Activated CD4-positive, alpha-beta T cell treated with anti-CD3 and anti-CD28 coated beads, Interleukin-2, amount 50 U/mL, for 24 hours (primary cell): ENCODE data around the gene PDIA4.
A peak's percentile ranks its signal among the peaks of the same experiment; 100 is the strongest.
"Not testable (repeated sequence)": the region's sequence is repeated elsewhere in the genome, so short reads cannot be mapped to it uniquely, and the experiment has no call there.

Source experiments
- DNase-seq, 2 donors: peaks; one replicate each; pipeline ENCODE4 v3.0.0-alpha.2; 2020; ENCODE audit warnings: low read depth in 1 of 2, low spot score in 1 of 2

PDIA4 gene

DNA sequence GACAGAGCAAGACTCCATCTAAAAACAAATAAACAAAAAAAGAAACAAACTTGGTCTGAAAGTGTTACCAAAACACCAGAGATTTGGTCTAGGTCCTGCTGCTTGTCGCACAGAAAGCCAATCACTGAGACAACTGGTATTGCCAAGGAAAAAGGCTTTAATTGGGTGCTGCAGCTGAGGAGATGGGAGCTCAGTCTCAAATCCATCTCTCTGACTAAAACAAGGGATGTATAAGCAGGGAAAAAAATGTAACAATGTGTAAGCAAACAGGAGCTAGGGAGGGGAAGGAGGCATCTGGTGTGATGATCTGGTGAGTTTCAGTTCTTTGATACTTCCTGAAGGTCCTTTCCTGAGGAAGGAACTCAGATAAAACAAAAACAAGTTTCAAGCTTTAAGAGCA is 8.4 kb upstream of the PDIA4 start:
- no peak for DNase-seq

DNA sequence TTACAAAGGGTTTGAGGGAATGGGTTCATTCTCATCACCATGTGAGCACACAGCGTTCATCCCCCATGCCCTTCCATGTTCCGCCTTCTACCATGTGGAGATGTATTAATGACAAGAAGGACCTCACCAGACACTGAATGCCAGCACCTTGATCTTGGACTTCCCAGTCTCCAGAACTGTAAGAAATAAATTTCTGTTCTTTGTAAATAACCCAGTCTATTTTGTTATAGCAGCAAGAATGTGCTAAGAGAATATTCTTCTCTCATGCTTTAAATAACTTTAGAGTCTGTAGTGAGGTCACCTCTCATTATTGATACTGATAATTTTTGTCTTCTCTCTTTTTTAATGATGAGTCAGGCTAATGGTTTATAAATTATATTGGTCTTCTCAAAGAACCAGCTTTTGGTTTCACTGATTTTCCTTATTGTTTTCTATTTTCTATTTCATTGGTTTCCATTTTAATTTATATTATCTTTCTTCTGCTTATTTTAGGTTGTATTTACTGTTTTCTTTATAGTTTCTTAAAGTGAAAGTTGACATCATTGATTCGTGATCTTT is 3.1 kb upstream of the PDIA4 start:
- no peak for DNase-seq

DNA sequence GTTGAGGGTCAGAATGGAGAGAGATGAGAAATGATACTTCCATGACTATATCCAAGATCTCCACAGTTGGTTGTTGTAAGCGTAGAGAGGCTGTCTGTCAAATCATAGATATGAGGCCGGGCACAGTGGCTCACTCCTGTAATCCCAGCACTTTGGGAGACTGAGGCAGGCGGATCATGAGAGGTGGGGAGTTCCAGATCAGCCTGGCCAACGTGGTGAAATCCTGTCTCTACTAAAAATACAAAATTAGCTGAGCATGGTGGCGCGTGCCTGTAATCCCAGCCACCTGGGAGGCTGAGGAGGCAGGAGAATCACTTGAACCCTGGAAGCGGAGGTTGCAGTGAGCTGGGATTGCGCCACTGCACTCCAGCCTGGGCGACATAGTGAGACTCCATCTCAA is 2.1 kb upstream of the PDIA4 start:
- DNase-seq = not testable (repeated sequence)

DNA sequence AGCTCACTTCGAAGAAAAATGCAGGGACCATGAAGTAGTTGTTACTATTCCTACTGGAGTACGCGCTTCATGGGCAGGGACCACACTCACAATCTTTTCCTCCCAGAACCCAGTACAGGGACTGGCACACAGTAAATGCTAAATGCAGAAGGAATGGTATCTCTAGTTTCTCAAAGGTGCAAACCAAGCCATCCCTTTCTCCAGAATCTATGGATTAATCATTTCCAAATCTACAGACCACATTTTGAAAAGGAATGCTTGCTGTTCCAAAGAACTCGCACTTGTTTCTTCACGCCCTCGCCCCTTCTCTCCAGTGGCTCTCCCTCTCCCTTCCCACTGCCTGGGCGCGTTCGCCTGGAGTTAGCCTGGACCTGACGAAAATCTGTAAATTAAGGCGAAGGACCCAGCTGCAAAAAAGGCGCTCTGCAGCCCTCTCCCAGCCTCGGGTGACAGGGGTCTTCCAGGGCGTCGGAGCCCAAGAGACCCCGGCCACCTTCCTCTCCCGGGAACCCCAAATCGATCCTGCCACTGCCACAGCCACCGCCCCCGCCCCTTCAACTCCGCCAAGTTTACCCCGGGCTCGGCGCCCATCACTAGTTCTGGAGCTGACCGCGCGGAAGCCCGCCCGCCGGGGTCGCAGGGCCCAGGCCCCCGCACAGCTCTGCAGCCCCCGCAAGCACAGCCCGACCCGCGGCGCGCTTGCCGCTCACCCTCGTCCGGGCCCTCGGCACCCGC is 527 bp downstream of the PDIA4 start:
- no peak for DNase-seq

DNA sequence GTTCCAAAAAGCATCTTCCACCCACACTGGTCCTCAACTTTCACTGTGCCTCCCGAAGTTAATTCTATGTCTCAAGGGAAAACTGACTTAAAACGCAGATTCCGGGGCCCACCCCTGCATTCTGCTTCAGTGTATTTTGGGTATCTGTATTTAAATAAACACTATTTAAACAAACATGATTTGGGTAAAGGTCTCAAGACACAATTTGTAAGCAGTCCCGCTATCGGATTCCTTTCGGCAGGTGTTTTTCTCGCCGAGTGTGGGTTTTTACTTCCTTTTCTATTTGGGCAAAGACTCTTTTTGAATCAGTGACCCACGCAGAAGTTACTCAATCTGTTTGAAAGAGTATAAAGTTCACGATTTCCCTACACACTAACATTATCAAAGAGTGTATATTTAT is 1.2 kb downstream of the PDIA4 start:
- no peak for DNase-seq

DNA sequence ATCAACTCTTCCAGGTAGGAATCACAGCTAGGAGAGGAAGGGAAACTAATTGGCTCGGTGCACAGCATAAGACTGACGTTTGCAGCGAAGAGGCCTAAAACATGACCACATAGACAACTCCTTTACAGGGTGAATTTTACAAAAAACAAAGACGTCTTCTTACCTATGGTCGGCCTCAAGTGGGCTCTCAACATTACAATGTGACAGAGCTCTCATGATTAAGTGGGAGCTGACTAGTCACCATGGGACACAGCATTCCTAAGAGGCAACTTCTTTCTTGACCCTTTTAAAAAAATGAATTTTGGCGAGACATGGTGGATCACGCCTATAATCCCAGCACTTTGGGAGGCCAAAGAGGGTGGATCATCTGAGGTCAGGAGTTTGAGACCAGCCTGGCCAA is 4.6 kb downstream of the PDIA4 start:
- DNase-seq = no peak

DNA sequence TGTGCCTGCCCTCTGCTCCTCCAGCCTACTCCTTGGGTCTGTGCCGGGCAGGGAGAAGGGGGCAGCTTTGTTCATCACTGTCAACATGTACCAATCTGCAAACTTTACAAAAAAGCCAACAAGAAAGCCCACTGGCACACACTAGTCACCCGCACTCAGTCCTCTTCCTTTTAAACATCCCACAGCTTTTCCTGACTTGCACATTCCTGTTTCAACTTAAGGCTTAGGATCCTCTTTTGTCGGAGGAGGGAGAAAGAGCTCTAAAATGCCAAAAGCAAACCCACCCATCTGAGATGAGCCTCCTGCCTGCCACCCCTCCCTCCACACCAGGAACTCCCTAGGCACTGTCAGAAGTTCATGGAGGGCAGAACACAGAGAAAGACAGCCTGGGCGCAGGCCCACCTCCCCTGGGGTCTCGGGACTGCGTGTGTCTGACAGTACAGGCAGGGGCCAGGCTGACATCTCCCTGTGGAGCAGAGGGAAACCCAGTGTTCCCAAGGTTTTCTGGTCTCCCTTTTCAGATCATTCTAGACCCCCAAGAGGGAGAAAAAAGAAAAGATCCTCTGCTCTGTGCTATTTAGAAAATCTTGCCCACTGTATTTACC is 5.4 kb downstream of the PDIA4 start:
- no peak for DNase-seq

DNA sequence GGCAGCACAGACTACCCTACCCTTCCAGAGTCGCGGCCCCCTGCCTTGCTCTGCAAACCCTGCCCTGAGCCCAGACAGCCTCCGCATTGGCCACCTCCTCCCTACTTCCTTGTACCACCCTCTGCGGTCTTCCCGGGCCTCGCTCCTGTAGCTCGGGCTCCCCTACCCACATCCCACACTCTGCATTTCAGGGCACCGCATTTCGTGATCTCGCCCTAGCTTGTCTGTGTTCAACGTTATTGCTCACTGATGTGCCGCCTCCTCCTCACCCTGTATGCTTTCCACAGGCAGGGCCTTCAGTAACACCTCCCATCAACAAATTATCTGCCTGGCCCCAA is 6.6 kb downstream of the PDIA4 start:
- no peak for DNase-seq

DNA sequence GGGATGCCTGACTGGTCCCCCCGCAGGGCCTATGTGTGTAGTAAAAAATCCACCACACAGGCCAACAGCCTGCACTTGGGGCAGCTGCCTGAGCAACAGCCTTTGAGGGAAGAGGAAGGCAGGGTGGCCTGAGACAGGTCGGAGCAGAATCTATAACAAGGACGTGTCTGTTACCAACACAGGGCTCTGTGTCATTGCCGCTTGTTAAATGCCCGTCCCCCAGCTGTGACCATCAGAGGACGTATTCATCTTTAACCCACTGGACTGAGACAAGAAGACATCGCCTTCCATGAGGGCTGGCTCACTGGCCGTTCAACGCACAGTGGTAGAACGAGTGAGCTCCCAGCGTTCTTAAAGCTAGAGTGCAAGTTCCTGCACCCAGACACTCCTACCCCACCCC is 7.8 kb downstream of the PDIA4 start:
- DNase-seq = no peak

DNA sequence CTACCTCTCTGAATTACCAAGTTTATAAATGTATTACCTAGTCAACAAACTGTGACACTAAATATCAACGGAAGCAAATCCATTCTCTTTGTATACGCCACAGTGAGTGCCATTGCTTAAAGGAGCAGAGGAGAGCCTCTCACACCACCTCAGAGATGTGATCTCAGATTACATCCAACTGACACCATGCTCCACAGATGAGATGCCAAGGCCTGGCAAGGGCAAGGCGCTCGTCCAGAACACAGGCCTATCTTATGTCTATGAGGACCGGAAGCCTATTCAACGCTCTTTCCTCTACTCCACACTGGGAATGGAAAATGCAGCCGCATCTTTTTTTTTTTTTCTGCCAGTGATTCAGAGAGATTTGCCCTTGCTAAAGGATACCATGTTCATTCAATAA is 11.4 kb downstream of the PDIA4 start:
- DNase-seq = no peak

DNA sequence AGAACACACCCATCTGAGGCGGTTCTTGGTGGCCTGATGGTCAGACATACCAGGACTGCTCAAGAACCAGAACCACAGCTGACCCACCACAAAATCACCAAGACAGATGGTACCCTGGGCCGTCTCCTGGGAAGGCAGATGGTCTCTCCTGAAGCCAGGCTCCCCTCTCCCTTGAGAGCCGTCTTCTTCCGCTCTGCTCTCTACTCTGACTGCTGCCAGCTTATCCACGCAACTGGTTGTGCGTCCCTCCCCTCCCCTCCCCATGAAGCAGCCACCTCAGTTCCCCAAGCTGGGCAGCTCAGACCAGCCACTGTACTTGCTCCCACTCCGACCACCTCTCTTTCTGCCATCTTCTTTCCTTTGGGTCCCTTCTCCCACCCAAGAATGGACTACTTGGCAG is 14.0 kb downstream of the PDIA4 start:
- DNase-seq = no peak

DNA sequence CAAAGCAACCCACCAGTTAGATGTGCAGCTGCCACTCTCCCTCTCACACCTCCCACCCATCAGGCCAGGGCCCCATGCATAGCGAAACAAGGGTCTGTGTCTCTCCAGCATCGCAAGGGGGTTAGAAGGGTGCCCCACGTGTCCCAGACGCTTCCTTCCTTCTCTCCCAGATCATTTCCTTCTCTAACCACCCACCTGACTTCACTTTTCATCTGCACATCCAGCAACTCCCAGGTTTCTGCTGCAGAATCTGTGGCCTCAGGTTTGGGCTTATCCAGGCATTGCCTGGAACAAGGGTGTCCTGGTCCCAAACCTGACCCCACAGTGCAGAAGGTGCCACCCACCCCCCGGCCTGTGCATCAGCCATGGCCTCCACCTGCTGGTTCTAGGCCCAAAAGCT is 14.4 kb downstream of the PDIA4 start:
- no peak for DNase-seq

DNA sequence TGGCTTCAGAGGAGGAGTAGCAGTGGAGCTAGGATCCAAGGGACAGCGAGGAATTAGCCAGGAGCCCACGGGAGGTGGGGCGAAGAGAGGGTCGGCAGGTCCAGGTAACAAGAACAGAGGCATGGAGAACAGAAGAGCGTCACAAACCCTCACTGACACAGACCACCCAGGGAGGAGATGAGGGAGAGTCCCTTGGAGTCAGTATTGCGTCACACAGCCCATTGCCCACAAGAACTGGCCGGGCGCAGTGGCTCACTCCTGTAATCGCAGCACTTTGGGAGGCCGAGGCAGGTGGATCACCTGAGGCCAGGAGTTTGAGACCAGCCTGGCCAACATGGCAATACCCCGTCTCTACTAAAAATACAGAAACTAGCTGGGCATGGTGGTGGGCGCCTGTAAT is 15.6 kb downstream of the PDIA4 start:
- not testable (repeated sequence) for DNase-seq

DNA sequence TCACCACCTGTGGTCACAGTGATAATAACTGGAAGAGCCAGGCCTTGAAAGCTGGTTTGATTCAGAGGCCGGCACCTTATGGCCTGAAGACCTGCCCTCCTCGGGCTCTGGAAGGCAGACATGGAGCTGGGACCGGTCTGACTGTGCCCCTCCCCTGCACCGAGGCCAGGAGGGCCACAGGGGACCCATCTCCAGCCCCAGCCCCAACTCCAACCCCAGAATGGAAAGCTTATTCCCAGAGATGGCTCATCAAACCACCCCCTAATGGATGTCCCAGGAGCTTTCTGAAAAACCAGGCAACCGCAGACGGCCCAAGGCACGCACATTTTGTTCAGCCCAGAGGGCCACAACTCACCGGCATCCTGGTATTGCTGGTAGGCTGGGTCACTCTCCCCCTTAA is 16.8 kb downstream of the PDIA4 start:
- no peak for DNase-seq

DNA sequence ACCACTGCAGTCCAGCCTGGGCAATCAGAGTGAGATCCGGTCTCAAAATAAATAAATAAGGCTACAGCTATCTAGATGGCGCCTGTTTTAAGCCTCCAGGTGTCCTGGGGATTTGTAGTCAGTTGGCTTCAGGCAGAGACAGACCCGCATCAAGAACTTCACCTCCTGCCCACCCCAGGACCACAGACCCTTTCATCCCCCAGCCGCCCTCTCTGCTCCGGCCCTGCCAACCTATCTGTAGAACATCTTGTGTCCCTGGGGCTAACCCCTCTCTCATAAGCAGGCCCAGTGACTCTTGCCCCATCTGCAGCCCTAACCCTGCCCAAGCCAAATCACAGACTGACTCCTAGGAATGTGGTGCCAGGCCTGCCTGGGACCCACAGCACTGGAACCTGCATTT is 17.9 kb downstream of the PDIA4 start:
- no peak for DNase-seq

DNA sequence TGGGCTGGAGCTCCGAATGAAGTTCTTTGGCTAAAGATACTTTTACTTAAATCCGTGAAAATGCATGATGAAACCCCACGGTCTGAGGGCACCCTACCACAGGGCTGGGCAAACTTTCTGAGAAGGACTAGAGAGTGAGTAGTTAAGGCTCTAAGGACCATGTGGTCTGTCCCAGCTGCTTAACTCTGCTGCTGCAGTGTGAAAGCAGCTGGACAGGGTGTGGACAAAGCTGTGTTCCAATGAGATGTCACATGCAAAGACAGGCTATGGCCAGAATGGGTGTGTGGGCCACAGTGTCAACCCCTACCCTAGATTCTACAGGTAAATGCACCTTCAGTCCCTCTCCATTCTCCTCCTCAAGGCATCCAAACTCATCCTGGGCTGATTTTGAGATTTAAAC is 18.8 kb downstream of the PDIA4 start:
- DNase-seq = no peak

DNA sequence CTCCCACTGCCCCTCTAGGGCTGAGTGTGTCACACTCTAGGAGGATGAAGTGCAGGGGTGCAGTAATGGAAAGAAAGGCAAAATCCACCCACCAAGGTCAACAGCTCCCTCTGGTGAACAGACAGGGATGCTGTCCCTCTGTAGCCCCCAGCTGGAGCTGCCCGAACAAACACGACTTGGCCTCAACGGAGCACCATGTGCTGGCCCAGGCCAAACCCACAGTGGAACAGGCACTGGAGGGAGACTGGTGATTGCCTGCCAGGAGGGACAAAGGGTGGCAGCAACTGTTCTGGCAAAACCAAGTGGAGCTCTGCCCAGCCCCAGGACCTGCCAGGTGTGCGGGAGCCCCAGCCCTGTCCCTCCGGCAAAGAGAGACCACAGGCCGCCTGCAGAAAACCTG is 20.7 kb downstream of the PDIA4 start:
- DNase-seq = no peak

DNA sequence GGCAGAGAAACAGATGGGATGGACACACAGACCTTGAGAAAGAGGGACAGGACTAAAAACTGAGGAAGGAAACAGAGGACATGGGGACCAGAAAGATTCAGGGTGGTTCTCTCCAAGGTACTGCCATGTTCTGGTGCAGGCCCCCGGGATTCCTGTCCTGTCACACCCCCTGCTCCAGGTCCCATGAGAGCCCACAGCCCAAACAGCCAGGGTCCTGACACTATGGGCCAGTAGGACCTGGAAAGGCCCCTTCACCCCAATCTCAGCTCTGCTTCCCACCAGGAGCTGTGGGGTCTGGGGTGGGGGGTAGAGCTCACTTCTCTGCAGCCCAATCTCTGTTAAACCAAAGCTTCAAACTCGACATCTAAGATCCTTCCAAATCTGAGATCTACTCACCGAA is 21.2 kb downstream of the PDIA4 start:
- no peak for DNase-seq

DNA sequence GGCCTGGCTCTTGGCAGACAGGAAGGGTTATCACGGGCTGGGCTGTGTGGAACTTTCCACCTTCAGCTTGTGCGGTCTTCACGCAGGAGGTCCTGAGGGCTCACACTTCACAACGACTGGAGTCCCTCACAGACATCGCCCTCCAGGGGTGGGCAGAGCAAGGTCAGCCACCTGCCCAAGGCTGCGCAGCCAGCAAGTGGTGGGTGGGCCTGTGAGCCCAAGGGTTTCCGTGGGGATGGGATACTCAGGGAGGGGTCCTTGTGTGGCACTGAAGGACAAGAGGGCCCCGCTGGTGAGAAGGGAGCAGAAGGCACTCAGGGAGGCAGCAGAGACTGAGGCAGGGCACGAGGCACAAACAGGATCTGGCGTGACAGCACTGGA is 22.0 kb downstream of the PDIA4 start:
- no peak for DNase-seq

DNA sequence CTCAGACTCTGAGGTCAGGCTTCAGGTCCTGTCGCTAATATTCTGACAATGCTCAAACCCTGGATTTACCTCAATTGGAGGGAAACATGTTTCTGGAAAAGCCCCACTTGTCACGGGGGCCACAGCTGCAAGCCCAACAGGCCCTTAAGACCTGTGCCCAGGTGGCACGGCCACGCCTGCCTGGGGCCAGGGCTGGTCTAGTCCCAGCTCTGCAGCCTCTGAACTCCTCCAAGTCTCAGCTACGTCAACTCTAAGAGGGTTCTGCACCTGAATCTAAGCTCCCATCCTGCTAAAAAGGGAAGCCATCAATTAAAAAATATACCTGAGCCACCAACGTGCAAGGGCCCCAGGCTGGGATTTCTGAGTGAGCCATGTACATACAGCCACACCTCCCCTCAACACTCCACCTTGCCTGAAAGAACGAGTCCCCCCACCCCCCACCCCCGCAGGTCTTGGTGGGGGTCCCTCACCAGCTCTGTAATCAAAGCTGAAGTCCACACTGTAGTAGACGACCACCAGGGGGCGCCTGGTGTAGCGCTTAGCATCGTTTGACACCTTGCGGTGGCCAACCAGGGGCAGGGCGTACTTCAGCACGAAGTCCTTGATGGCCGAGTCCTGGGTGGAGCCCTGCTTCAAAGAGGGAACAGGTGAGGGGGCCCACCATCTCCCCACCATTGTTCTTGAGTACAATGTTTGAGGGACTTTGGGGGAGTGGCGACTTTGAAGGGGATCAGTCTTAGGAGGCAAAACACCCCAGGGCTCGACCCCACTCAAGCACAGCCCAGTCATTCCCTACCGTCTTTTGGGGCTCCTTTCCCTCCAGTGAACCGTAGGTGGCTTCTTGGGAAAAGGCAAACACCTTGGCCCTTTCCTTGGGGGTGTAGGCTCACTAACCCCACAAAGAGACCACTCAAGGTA is 22.6 kb downstream of the PDIA4 start:
- peak; percentile 67 to 70 for DNase-seq

DNA sequence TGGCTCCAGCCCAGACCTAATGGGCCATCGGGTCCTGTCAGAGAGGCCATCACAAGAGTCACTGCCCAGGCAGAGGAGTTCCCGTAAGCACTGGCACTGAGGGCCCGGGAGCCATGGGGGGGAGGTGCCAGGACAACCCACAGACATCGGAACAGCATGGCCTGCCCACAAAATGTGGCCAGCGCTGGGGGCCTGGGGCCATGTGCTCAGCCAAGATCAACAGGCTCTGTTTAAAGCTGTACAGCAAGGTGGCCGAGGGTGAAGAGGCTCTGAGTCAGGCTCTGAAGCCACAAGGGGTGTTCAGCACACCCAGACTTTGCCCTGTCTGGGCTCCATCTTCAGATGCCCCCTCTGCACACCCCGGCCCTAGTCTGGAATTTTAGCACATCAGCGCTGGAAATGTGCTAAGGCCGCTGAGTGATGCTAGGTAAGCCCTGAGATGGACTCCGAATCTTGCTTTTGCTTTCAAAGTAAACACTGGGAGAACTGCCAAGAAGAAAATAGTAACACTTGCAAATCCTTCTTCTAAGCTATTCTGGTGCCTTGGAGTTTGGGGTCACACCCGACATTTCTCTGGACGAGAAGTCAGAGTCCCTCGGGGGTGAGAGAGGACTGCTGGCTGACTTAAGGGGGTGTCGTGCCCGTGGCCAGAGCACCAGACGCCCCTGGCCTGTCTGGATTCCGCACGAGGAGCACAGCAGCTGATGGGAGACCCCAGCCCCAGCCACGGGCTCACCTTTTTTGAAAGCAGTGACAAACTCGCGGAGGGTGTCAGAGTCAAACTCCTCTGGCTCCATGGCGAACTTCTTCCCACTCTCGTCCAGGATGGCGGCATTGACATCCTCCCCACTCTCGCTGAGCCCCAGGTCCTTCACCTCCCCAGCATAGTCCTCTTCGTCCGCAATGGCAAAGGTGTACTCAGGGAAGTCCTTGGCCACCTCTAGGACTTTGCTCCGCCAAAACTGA is 23.6 kb downstream of the PDIA4 start:
- DNase-seq = no peak
